ENCODE data around the gene COX5B.
"Not testable (repeated sequence)": the region's sequence is repeated elsewhere in the genome, so short reads cannot be mapped to it uniquely, and the experiment has no call there.

The COX5B gene

GRCh38 chr2:97645695-97646629 lies at the start of gene COX5B:
Gene COX5B (plus strand): TSS chr2:97646062. CDS start chr2:97646087, 25 bp downstream.
- in situ Hi-C loops (cut with HindIII; ENCODE audit: low sequenced_read_pairs): no loop called here
- H3K4me3 ChIP-seq (ENCODE audit: low read depth, low read length): peak within 1 kb of the TSS; percentile 88
- TF ChIP-seq, protein P1, sequence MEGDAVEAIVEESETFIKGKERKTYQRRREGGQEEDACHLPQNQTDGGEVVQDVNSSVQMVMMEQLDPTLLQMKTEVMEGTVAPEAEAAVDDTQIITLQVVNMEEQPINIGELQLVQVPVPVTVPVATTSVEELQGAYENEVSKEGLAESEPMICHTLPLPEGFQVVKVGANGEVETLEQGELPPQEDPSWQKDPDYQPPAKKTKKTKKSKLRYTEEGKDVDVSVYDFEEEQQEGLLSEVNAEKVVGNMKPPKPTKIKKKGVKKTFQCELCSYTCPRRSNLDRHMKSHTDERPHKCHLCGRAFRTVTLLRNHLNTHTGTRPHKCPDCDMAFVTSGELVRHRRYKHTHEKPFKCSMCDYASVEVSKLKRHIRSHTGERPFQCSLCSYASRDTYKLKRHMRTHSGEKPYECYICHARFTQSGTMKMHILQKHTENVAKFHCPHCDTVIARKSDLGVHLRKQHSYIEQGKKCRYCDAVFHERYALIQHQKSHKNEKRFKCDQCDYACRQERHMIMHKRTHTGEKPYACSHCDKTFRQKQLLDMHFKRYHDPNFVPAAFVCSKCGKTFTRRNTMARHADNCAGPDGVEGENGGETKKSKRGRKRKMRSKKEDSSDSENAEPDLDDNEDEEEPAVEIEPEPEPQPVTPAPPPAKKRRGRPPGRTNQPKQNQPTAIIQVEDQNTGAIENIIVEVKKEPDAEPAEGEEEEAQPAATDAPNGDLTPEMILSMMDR (IDR thresholded peaks at IDR 0.05; ENCODE audit: low read depth, low read length): no peak
- peak; percentile 97 for DNase-seq (ENCODE audit: low read depth, low spot score)

DNA sequence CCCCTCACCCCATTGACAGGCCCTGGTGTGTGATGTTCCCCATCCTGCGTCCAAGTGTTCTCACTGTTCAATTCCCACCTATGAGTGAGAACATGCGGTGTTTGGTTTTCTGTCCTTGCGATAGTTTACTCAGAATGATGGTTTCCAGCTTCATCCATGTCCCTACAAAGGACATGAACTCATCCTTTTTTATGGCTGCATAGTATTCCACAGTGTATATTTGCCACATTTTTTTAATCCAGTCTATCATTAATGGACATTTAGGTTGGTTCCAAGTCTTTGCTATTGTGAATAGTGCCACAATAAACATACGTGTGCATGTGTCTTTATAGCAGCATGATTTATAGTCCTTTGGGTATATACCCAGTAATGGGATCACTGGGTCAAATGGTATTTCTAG lies 49.7 kb upstream of the COX5B start:
- DNase-seq (ENCODE audit: low read depth, low spot score); in situ Hi-C loops (cut with HindIII; ENCODE audit: low sequenced_read_pairs); H3K4me3 ChIP-seq (ENCODE audit: low read depth, low read length): not testable (repeated sequence)

- H3K4me3 ChIP-seq (ENCODE audit: low read depth, low read length); in situ Hi-C loops (cut with HindIII; ENCODE audit: low sequenced_read_pairs); DNase-seq (ENCODE audit: low read depth, low spot score): not testable (repeated sequence)
Measured at GRCh38 chr2:97601537-97601936, 44.3 kb upstream of the COX5B start.

GRCh38 chr2:97605109-97605508 lies 40.8 kb upstream of the COX5B start:
- H3K4me3 ChIP-seq (ENCODE audit: low read depth, low read length); in situ Hi-C loops (cut with HindIII; ENCODE audit: low sequenced_read_pairs); DNase-seq (ENCODE audit: low read depth, low spot score): not testable (repeated sequence)

DNA sequence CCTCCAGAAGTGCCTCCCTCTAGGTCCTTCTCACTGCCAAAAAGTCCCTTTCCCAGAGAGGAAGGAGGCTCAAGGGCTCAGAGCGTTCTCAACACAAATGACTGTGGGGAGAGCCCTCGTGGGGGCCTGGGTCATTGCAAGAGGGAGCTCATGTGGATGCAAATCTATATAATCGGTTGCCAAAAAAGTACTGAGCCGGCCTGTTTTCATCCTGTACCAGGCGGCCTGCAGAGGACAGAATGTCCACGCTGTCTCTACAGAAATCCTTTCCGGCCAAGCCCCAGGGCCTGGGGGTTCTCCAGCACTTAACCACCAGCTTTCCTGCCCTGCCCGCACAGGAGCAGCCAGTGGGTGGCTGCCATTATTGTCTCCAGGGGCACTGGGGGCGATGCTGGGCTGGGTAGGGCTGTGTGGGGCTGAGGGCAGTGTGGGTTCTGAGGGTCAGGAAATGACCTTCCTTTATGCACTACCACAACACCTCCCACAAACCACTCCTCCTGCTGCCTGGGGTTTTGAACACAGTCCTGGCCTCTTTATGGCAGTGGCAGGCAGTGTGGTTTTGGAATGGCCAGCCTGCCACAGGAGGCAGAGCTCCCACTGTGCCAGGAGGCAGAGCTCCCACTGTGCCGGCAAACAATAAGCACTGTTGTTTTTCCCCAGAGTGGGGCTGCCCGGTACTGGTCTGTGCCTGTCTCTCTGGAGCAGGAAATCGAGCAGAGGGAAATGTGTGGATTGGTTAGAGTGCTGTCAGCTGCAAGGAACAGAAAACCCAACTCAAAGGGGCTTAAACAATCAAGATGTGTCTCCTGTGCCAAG lies 40.1 kb upstream of the COX5B start:
- H3K4me3 ChIP-seq (ENCODE audit: low read depth, low read length); in situ Hi-C loops (cut with HindIII; ENCODE audit: low sequenced_read_pairs); DNase-seq (ENCODE audit: low read depth, low spot score): not testable (repeated sequence)

DNA sequence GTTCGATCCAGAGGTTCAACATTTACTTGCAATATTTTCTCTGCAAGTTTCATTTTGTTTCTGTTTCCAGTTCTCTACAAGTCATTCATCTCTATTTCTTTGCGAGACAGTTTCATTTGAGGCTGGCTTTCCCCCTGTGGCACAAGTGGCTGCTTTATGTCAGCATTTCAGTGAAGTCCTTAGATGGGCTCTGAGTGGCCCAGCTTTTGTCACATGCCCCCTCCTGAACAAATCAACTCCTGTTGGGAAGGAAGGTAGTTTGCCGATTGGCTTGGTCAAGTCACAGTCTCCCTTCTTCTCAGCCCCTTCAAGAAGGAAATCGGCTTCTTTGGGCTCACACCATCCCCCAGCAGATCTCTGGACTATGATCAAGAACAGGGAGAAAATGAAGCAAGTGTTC lies 37.1 kb upstream of the COX5B start:
- H3K4me3 ChIP-seq (ENCODE audit: low read depth, low read length): not testable (repeated sequence)

GRCh38 chr2:97611895-97612294 lies 34.0 kb upstream of the COX5B start:
- H3K4me3 ChIP-seq (ENCODE audit: low read depth, low read length); in situ Hi-C loops (cut with HindIII; ENCODE audit: low sequenced_read_pairs); DNase-seq (ENCODE audit: low read depth, low spot score): not testable (repeated sequence)

More for the DNA sequence above, 37.1 kb upstream of the COX5B start:
- in situ Hi-C loops (cut with HindIII; ENCODE audit: low sequenced_read_pairs); DNase-seq (ENCODE audit: low read depth, low spot score): not testable (repeated sequence)

DNA sequence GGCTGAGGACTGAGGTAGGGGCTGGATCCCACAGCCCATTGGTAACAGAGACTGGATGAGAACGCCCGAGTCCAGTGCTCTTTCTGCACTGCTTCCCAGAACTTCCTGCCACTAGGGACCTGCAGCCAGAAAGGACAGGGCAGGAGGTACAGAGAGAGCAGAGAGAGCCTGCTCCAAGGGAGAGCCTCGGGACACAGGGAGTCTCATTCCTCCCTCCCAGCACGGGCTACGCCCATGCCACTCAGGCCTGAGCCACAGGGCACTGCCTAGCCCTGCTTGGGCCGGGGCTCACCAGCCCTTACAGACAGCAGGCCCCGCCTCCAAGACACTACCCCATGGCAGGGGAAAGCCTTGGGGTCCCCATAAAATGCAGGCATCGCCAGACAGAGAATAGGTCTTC lies 30.1 kb upstream of the COX5B start:
- DNase-seq (ENCODE audit: low read depth, low spot score); H3K4me3 ChIP-seq (ENCODE audit: low read depth, low read length); in situ Hi-C loops (cut with HindIII; ENCODE audit: low sequenced_read_pairs): not testable (repeated sequence)

- TF ChIP-seq, protein P1 (IDR thresholded peaks at IDR 0.05; ENCODE audit: low read depth, low read length): no peak
- no peak for DNase-seq (ENCODE audit: low read depth, low spot score)
- in situ Hi-C loops (cut with HindIII; ENCODE audit: low sequenced_read_pairs): no loop called here
- no peak overlapping the region for H3K4me3 ChIP-seq (ENCODE audit: low read depth, low read length)
Measured at GRCh38 chr2:97617911-97618310, 28.0 kb upstream of the COX5B start.

GRCh38 chr2:97618939-97619827 lies 26.7 kb upstream of the COX5B start:
- H3K4me3 ChIP-seq (ENCODE audit: low read depth, low read length); in situ Hi-C loops (cut with HindIII; ENCODE audit: low sequenced_read_pairs): not testable (repeated sequence)
- DNase-seq (ENCODE audit: low read depth, low spot score): peak; percentile 27

- H3K4me3 ChIP-seq (ENCODE audit: low read depth, low read length); in situ Hi-C loops (cut with HindIII; ENCODE audit: low sequenced_read_pairs); DNase-seq (ENCODE audit: low read depth, low spot score): not testable (repeated sequence)
Measured at GRCh38 chr2:97620492-97620891, 25.4 kb upstream of the COX5B start.

GRCh38 chr2:97622976-97623375 lies 22.9 kb upstream of the COX5B start:
- in situ Hi-C loops (cut with HindIII; ENCODE audit: low sequenced_read_pairs); DNase-seq (ENCODE audit: low read depth, low spot score); H3K4me3 ChIP-seq (ENCODE audit: low read depth, low read length): not testable (repeated sequence)

DNA sequence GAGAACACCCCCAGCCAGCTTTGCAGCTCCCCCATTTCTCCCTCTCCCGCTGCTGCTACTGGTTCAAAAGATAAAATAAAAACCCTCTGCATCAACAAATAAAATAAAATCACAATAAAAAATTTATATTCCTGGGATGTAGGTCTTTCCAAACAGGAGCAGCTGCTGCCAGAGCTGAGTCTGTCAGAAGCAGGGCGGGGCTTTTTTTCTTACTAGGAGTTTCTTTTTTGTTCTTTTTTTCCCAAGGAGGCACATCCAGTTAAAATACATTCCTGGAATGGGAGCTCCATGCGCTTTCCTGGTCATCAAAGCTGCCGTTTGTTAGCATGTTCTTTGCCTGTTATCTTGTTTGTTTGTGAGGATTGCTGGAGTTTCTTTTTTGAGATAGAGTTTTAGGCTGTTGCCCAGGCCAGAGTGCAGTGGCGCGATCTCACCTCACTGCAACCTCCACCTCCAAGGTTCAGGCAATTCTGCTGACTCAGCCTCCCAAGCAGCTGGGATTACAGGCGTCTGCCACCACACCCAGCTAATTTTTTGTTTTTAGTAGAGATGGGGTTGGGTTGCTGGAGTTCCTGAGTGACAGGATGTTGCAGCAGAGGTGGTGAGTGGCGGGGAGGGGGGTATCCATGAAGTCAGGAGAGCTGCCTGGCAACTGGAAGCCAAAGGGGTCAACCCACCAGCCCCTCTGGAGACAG lies 20.4 kb upstream of the COX5B start:
- H3K4me3 ChIP-seq (ENCODE audit: low read depth, low read length); DNase-seq (ENCODE audit: low read depth, low spot score); in situ Hi-C loops (cut with HindIII; ENCODE audit: low sequenced_read_pairs): not testable (repeated sequence)

Measured in astrocyte of the spinal cord (primary cell).